Measurements from ENCODE around the gene ADCK1. TPM values are rescaled to one million over a fixed set of nuclear protein-coding genes. Genes with fewer than 3 reads are reported as not detected.

ADCK1 gene
- total RNA-seq, 2 experiments from 2014 or later, result 7.1 to 8.7 TPM

DNA sequence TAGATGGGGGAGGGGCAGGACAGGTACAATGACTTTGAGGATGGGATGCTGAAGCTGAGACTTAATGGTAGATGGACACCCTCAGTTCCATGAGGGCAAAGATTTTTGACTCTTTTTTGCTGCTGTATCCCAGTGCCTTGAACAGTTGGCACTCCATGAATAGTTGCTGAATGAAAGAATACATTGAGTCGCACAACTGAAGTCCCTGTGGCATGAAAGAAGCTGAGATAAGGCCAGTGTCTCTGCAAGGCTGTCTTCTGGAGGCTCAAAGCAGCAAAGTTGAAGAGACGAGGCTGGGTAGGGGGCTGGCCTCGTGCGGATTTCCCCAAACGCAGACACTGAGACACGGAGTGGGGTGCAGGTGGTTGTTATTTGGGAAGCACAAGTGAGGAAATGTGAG lies 179.3 kb downstream of the ADCK1 start:
- no peaks in the 10 kb centered on the region for H3K36me3 Mint-ChIP-seq (ENCODE audit: low read depth)
- DNase-seq (no peak), ATAC-seq (ENCODE audit: poor library complexity) (no peak)
- no peak overlapping the region for H3K4me3 ChIP-seq (ENCODE audit: low read length)
- intact Hi-C loops (cut with DNase I, micrococcal nuclease), result no loop called here
- no peak overlapping the region for H3K4me3 Mint-ChIP-seq
- no peaks in the 10 kb centered on the region for H3K4me1 ChIP-seq (ENCODE audit: insufficient read depth, low read length)
- H3K4me1 Mint-ChIP-seq (ENCODE audit: low read depth), result no peaks in the 10 kb centered on the region
- peaks cover 0 to 6% of the 10 kb centered on the region in 2 experiments for H3K9me3 ChIP-seq (ENCODE audit: control insufficient read depth in 1 of 2, insufficient read depth in 1 of 2, low read length in 2 of 2)
- POLR2A ChIA-PET, result no interaction called here
- no peak for TF ChIP-seq CTCF (IDR thresholded peaks at IDR 0.05)
- H3K27ac Mint-ChIP-seq, result no peak overlapping the region
- no peaks in the 10 kb centered on the region for H3K9me3 Mint-ChIP-seq
- CTCF ChIA-PET, result no interaction called here
- H3K27ac ChIP-seq (ENCODE audit: low read depth in 1 of 2, low read length in 2 of 2), result no peak overlapping the region
- H3K27me3 ChIP-seq (ENCODE audit: control insufficient read depth in 1 of 2, insufficient read depth in 2 of 2, low read length in 2 of 2), result peaks cover 5 to 22% of the 10 kb centered on the region in 2 experiments
- peaks cover 36% of the 10 kb centered on the region for H3K27me3 Mint-ChIP-seq
- H3K36me3 ChIP-seq (ENCODE audit: insufficient read depth, low read length), result no peaks in the 10 kb centered on the region

DNA sequence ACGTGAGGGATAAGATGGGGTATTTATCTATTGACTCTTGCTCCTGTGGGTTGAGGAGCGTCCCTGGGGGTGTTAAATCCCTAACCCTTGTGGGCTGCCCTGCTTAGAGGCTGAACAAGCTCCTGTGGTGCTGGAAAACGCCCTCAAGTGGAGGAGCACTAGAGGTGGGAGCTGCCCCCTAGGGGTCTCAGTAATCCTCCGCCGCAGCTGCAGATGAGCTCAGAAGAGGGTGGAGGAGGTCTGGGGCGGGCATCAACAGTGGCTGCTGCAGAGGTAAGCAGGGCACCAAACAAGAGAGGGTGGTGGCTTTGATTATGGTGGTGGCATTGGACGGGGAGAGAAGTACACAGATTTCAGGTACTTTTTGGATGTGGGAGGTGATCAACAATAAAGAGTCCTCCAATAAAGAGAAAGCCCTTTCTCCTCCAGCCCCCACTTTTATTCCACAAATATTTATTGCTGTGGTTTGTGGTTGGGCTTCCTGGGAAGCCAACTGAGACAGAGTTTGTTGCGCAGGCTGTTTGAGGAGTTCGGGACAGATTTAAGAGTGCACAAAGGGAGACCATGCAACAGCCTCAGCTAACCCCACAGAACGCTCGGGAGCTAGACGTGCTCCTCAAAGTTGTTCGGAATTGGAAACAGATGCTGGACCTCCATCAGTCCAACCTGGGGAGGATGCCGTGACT lies 179.9 kb downstream of the ADCK1 start:
- TF ChIP-seq CTCF (IDR thresholded peaks at IDR 0.05), result no peak
- Mint-ChIP-seq H3K36me3 (ENCODE audit: low read depth) (no peaks in the 10 kb centered on the region), H3K9me3 (no peaks in the 10 kb centered on the region), H3K27ac (no peak overlapping the region), H3K27me3 (peaks cover 36% of the 10 kb centered on the region), H3K4me1 (ENCODE audit: low read depth) (no peaks in the 10 kb centered on the region), H3K4me3 (no peak overlapping the region)
- DNase-seq, result no peak
- Histone ChIP-seq H3K4me3 (ENCODE audit: low read length) (no peak overlapping the region), H3K27me3 (ENCODE audit: control insufficient read depth in 1 of 2, insufficient read depth in 2 of 2, low read length in 2 of 2) (peaks cover 5 to 20% of the 10 kb centered on the region in 2 experiments), H3K4me1 (ENCODE audit: insufficient read depth, low read length) (no peaks in the 10 kb centered on the region), H3K9me3 (ENCODE audit: control insufficient read depth in 1 of 2, insufficient read depth in 1 of 2, low read length in 2 of 2) (peaks cover 0 to 6% of the 10 kb centered on the region in 2 experiments), H3K27ac (ENCODE audit: low read depth in 1 of 2, low read length in 2 of 2) (no peak overlapping the region), H3K36me3 (ENCODE audit: insufficient read depth, low read length) (no peaks in the 10 kb centered on the region)
- POLR2A ChIA-PET, result no interaction called here
- CTCF ChIA-PET, result no interaction called here
- intact Hi-C loops (cut with DNase I, micrococcal nuclease), result no loop called here
- no peak for ATAC-seq (ENCODE audit: poor library complexity)

GRCh38 chr14:77980475-77981321 lies 180.8 kb downstream of the ADCK1 start:
- H3K27me3 ChIP-seq (ENCODE audit: control insufficient read depth in 1 of 2, insufficient read depth in 2 of 2, low read length in 2 of 2), result peaks cover 5 to 20% of the 10 kb centered on the region in 2 experiments
- no peaks in the 10 kb centered on the region for H3K36me3 ChIP-seq (ENCODE audit: insufficient read depth, low read length)
- H3K36me3 Mint-ChIP-seq (ENCODE audit: low read depth), result no peaks in the 10 kb centered on the region
- intact Hi-C loops (cut with DNase I, micrococcal nuclease), result no loop called here
- ChIA-PET POLR2A (no interaction called here), CTCF (no interaction called here)
- H3K27me3 Mint-ChIP-seq, result peaks cover 36% of the 10 kb centered on the region
- ATAC-seq (ENCODE audit: poor library complexity), result no peak
- no peak for TF ChIP-seq CTCF (IDR thresholded peaks at IDR 0.05)
- H3K4me1 ChIP-seq (ENCODE audit: insufficient read depth, low read length), result no peaks in the 10 kb centered on the region
- no peak overlapping the region for H3K4me3 ChIP-seq (ENCODE audit: low read length)
- H3K4me3 Mint-ChIP-seq, result no peak overlapping the region
- no peaks in the 10 kb centered on the region for H3K4me1 Mint-ChIP-seq (ENCODE audit: low read depth)
- peaks cover 0 to 6% of the 10 kb centered on the region in 2 experiments for H3K9me3 ChIP-seq (ENCODE audit: control insufficient read depth in 1 of 2, insufficient read depth in 1 of 2, low read length in 2 of 2)
- no peak overlapping the region for H3K27ac Mint-ChIP-seq
- no peaks in the 10 kb centered on the region for H3K9me3 Mint-ChIP-seq
- H3K27ac ChIP-seq (ENCODE audit: low read depth in 1 of 2, low read length in 2 of 2), result no peak overlapping the region
- DNase-seq, result no peak

Other genes starting within 250 kb of the ADCK1 start
- 10 to 100 TPM; 13.0 to 14.5 TPM for gene SPTLC2, start 183.5 kb upstream of the ADCK1 start, total RNA-seq
- gene ALKBH1, start 92.1 kb upstream of the ADCK1 start, total RNA-seq, result 1 to 10 TPM; 5.6 to 8.5 TPM
- gene SLIRP, start 92.0 kb upstream of the ADCK1 start, total RNA-seq, result 10 to 100 TPM; 46.8 to 49.7 TPM
- 100 to 1,000 TPM; 131 to 136 TPM for gene SNW1, start 39.0 kb upstream of the ADCK1 start, total RNA-seq